Measurements from ENCODE around the gene SOSTDC1.

- TF ChIP-seq CTCF (IDR thresholded peaks at IDR 0.05) (no peak), POLR2A (IDR thresholded peaks at IDR 0.05) (no peak), EP300 (IDR thresholded peaks at IDR 0.05) (no peak)
Observed at GRCh38 chr7:16479591-16479990, 14.1 kb upstream of the SOSTDC1 start.

Measured in tibial nerve (tissue), 4 donors.